ENCODE results near the gene LIG4. TPM values are rescaled to one million over a fixed set of nuclear protein-coding genes. Genes with fewer than 3 reads are reported as not detected.

The LIG4 gene
- total RNA-seq: 10.9 and 12.1 TPM in 2 replicates
- long read RNA-seq, full-length matches to known transcripts: 25 of 51 reads
- long read RNA-seq, partial matches to known transcripts: 0 of 51 reads
- long read RNA-seq, other reads (novel, unspliced or antisense): 26 of 51 reads

DNA sequence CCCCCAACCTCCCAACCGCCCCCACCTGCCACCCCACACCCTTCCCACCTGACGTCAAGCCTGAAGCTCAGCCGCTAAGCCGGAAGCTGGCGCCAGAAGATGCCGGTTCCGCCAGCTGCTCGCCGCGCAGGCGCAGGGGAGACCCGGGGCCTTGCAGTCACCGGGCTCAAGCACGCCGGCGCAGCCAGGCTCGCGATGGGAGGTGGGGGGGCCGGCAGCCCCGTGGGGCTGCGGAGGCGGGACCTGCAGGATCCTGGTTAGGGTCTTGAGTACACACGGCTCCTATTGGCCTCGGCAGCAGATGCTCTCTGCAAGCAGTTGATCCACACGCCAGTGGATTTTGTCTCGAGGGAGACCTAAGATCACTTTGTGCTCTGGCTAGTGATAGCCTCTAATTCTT, at the start of gene LIG4:
TSS of gene LIG4 (minus strand) at position 101 of the 400 bp plus-strand sequence. CDS start 4,268 bp downstream, outside the sequence.
- H3K36me3 Mint-ChIP-seq (ENCODE audit: unreplicated experiment): peaks cover 7% of the 10 kb centered on the region
- TF ChIP-seq, protein P1, sequence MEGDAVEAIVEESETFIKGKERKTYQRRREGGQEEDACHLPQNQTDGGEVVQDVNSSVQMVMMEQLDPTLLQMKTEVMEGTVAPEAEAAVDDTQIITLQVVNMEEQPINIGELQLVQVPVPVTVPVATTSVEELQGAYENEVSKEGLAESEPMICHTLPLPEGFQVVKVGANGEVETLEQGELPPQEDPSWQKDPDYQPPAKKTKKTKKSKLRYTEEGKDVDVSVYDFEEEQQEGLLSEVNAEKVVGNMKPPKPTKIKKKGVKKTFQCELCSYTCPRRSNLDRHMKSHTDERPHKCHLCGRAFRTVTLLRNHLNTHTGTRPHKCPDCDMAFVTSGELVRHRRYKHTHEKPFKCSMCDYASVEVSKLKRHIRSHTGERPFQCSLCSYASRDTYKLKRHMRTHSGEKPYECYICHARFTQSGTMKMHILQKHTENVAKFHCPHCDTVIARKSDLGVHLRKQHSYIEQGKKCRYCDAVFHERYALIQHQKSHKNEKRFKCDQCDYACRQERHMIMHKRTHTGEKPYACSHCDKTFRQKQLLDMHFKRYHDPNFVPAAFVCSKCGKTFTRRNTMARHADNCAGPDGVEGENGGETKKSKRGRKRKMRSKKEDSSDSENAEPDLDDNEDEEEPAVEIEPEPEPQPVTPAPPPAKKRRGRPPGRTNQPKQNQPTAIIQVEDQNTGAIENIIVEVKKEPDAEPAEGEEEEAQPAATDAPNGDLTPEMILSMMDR (IDR thresholded peaks at IDR 0.05): no peak
- DNase-seq (ENCODE audit: extremely low spot score, unreplicated experiment): peak; percentile 96
- H3K9me3 Mint-ChIP-seq (ENCODE audit: unreplicated experiment): no peaks in the 10 kb centered on the region
- H3K4me1 Mint-ChIP-seq (ENCODE audit: unreplicated experiment): peaks cover 42% of the 10 kb centered on the region
- H3K27ac Mint-ChIP-seq (ENCODE audit: unreplicated experiment): peak within 1 kb of the TSS; percentile 52
- H3K27me3 Mint-ChIP-seq (ENCODE audit: unreplicated experiment): no peaks in the 10 kb centered on the region
- peak within 1 kb of the TSS; percentile 93 for H3K4me3 Mint-ChIP-seq (ENCODE audit: unreplicated experiment)

DNA sequence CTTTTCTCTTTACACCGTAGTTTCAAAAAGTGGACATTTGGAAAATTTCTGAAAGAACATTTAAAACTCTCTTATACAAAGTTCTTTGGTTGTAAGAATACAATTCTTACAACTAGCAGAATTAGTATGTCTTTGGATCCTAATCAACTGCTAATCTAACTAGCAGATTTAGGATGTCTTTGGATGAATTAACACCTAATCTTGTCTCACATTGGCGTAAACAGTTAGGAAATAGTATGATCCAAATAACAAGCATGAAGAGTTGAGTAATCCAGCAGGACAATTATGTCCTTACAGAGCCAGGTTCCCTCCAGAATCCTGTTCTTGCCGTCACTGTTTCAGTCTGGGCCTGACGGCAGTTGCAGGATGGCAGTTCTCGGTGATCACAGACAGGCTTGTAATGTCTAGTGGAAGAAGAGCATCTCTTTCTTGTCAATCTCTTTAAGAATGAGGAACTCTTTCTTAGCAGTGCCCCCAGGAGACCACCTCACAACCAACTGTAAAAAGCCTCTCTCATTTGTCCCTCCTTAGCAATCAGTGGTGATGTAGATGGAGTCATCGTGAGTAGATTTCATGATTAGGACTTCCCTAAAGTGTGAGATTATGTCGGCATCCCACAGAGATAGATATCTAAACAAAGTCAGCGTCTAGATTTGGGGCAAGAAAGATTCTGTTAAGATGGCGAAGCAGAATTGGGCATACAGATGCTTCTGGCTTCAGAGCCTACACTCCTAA, 48.5 kb upstream of the LIG4 start:
- TF ChIP-seq, protein P1 (IDR thresholded peaks at IDR 0.05): no peak
- H3K27ac Mint-ChIP-seq (ENCODE audit: unreplicated experiment): no peak overlapping the region
- no peaks in the 10 kb centered on the region for H3K9me3 Mint-ChIP-seq (ENCODE audit: unreplicated experiment)
- no peaks in the 10 kb centered on the region for H3K27me3 Mint-ChIP-seq (ENCODE audit: unreplicated experiment)
- no peak for DNase-seq (ENCODE audit: extremely low spot score, unreplicated experiment)
- peaks cover 6% of the 10 kb centered on the region for H3K36me3 Mint-ChIP-seq (ENCODE audit: unreplicated experiment)
- H3K4me3 Mint-ChIP-seq (ENCODE audit: unreplicated experiment): no peak overlapping the region
- no peaks in the 10 kb centered on the region for H3K4me1 Mint-ChIP-seq (ENCODE audit: unreplicated experiment)

DNA sequence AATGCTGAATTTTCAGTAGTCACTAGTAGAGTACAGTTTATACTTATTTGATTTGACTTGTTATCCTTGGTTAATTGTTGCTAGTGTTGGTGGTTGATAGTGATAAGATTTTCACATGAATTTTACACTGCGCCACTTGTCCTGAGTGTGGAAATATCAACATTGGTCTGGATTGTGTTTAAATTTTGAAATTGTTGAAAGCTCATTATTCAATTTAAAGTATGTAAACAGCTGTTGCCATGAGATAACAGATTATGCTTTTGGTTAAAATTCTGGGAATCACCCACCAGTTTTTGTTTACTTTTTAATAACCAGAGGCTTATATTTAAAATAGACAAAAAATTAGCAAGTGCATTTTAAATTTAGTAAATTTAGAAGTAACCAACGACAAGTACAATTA, 41.9 kb upstream of the LIG4 start:
- no peak overlapping the region for H3K4me3 Mint-ChIP-seq (ENCODE audit: unreplicated experiment)
- no peaks in the 10 kb centered on the region for H3K4me1 Mint-ChIP-seq (ENCODE audit: unreplicated experiment)
- DNase-seq (ENCODE audit: extremely low spot score, unreplicated experiment): no peak
- TF ChIP-seq, protein P1 (IDR thresholded peaks at IDR 0.05): no peak
- peaks cover 9% of the 10 kb centered on the region for H3K9me3 Mint-ChIP-seq (ENCODE audit: unreplicated experiment)
- peaks cover 3% of the 10 kb centered on the region for H3K36me3 Mint-ChIP-seq (ENCODE audit: unreplicated experiment)
- H3K27me3 Mint-ChIP-seq (ENCODE audit: unreplicated experiment): no peaks in the 10 kb centered on the region
- H3K27ac Mint-ChIP-seq (ENCODE audit: unreplicated experiment): no peak overlapping the region

DNA sequence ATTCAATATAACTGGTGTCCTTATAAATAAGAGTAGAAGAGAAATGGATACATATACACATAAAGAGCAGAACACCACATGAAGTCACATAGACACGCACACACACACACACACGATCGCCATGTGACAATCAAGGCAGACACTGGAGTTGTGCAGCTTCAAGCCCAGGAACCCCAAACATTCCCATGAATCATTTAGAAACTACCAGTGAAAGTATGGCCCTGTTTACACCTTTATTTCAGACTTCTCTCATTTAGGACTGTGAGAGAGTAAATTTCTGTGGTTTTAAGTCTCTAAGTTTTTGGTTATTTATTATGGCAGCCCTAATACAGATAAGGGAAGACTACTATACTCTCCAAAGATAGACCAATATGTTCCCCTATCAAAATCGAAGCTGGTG, 33.8 kb upstream of the LIG4 start:
- H3K36me3 Mint-ChIP-seq (ENCODE audit: unreplicated experiment): peaks cover 7% of the 10 kb centered on the region
- no peaks in the 10 kb centered on the region for H3K27me3 Mint-ChIP-seq (ENCODE audit: unreplicated experiment)
- no peak overlapping the region for H3K27ac Mint-ChIP-seq (ENCODE audit: unreplicated experiment)
- TF ChIP-seq, protein P1 (IDR thresholded peaks at IDR 0.05): no peak
- H3K9me3 Mint-ChIP-seq (ENCODE audit: unreplicated experiment): peaks cover 49% of the 10 kb centered on the region
- DNase-seq (ENCODE audit: extremely low spot score, unreplicated experiment): no peak
- no peaks in the 10 kb centered on the region for H3K4me1 Mint-ChIP-seq (ENCODE audit: unreplicated experiment)
- H3K4me3 Mint-ChIP-seq (ENCODE audit: unreplicated experiment): no peak overlapping the region

DNA sequence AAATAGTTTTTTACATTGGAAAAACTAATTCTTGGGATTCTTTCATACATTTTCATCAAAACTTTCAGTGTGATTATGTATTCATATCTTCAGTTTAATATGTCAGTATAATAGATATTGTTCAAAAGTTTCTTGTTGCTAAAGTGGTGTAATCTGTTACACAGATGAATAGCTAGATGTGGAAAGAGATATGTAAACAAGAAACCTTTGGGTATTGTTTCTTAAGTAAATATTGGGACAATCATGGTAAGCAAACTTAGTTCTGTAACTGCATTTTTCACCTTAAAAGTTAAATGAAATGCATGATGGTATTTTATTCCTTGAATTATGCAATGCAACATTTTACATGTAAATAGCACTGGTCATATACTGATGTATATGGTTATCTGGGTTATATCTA, 15.0 kb upstream of the LIG4 start:
- Mint-ChIP-seq H3K36me3 (ENCODE audit: unreplicated experiment) (peaks cover 12% of the 10 kb centered on the region), H3K27ac (ENCODE audit: unreplicated experiment) (no peak overlapping the region), H3K4me1 (ENCODE audit: unreplicated experiment) (peaks cover 5% of the 10 kb centered on the region), H3K9me3 (ENCODE audit: unreplicated experiment) (no peaks in the 10 kb centered on the region), H3K27me3 (ENCODE audit: unreplicated experiment) (no peaks in the 10 kb centered on the region), H3K4me3 (ENCODE audit: unreplicated experiment) (no peak overlapping the region)
- DNase-seq (ENCODE audit: extremely low spot score, unreplicated experiment): no peak
- TF ChIP-seq, protein P1 (IDR thresholded peaks at IDR 0.05): no peak

Measured in osteocyte (in vitro differentiated cells).